WTC11 (cell line): ENCODE measurements around the gene KRT80. TPM values are rescaled to one million over a fixed set of nuclear protein-coding genes. Genes with fewer than 3 reads are reported as not detected.

ENCODE experiments used
- ATAC-seq: fragments of 200-7000 bp; cut with Tn5 transposase; 2 replicates; pipeline ENCODE4 v1.10.0; 2021; ENCODE audit warnings: mild to moderate bottlenecking, moderate library complexity
- CTCF ChIA-PET: fragments of 300-600 bp; sonication (Branson Sonifier 250); formaldehyde crosslinking; loops from one replicate; lab custom pipeline; 2021; ENCODE audit warnings: antibody characterized with exemption; lab: Charles Lee
- POLR2A ChIA-PET: fragments of 350-600 bp; sonication (Branson Sonifier 250); formaldehyde crosslinking; loops from one replicate; lab custom pipeline; 2021; ENCODE audit warnings: antibody characterized with exemption; lab: Charles Lee
- DNase-seq: peaks from one replicate; pipeline ENCODE4 v3.0.0; 2021; ENCODE audit warnings: low spot score
- H3K27ac Mint-ChIP-seq: 2 replicates; pipeline ENCODE4 v1.8.0; 2021; ENCODE audit warnings: mixed read lengths
- H3K27me3 Mint-ChIP-seq: 2 replicates; pipeline ENCODE4 v1.8.0; 2021; ENCODE audit warnings: low read depth, mild to moderate bottlenecking, moderate library complexity, mixed read lengths
- H3K36me3 Mint-ChIP-seq: 2 replicates; pipeline ENCODE4 v1.8.0; 2021; ENCODE audit warnings: mixed read lengths
- H3K4me1 Mint-ChIP-seq: 2 replicates; pipeline ENCODE4 v1.8.0; 2022; ENCODE audit warnings: mixed read lengths
- H3K4me3 Mint-ChIP-seq: 2 replicates; pipeline ENCODE4 v1.8.0; 2021; ENCODE audit warnings: mild to moderate bottlenecking, moderate library complexity, mixed read lengths
- H3K9me3 Mint-ChIP-seq: 2 replicates; pipeline ENCODE4 v1.8.0; 2021; ENCODE audit warnings: mixed read lengths
- ATF1 ChIP-seq: sonication (generic); formaldehyde crosslinking; IDR thresholded peaks from 2 replicates; pipeline ENCODE4 v1.8.1; 2023; ENCODE audit warnings: mild to moderate bottlenecking, moderate library complexity, missing genetic modification reagents
- CBFB ChIP-seq: sonication (generic); formaldehyde crosslinking; IDR thresholded peaks from 2 replicates; pipeline ENCODE4 v1.8.1; 2022; ENCODE audit warnings: mild to moderate bottlenecking, low read depth, missing genetic modification reagents
- ELF4 ChIP-seq: sonication (generic); formaldehyde crosslinking; IDR thresholded peaks from 2 replicates; pipeline ENCODE4 v1.8.1; 2022; ENCODE audit warnings: low read depth, mild to moderate bottlenecking, moderate library complexity, missing genetic modification reagents
- EMX1 ChIP-seq: fragments of 250-450 bp; sonication (Bioruptor Pico); IDR thresholded peaks from 2 replicates; pipeline ENCODE4 v1.8.0; 2021; ENCODE audit warnings: mild to moderate bottlenecking
- GTF2I ChIP-seq: fragments of 250-450 bp; sonication (Bioruptor Pico); conservative IDR thresholded peaks from 2 replicates; pipeline ENCODE4 v1.4.0; 2021; ENCODE audit warnings: mild to moderate bottlenecking
- JUN ChIP-seq: sonication (generic); formaldehyde crosslinking; IDR thresholded peaks from 2 replicates; pipeline ENCODE4 v1.8.0; 2023; ENCODE audit warnings: mild to moderate bottlenecking, missing genetic modification reagents
- NFATC4 ChIP-seq: fragments of 250-450 bp; sonication (Bioruptor Pico); IDR thresholded peaks from 2 replicates; pipeline ENCODE4 v1.9.0; 2021; ENCODE audit warnings: mild to moderate bottlenecking
- OVOL2 ChIP-seq: fragments of 250-450 bp; sonication (Bioruptor Pico); IDR thresholded peaks from 2 replicates; pipeline ENCODE4 v1.9.0; 2021; ENCODE audit warnings: mild to moderate bottlenecking, borderline replicate concordance
- RORB ChIP-seq: fragments of 250-450 bp; sonication (Bioruptor Pico); IDR thresholded peaks from 2 replicates; pipeline ENCODE4 v1.9.0; 2021; ENCODE audit warnings: mild to moderate bottlenecking
- SMAD3 ChIP-seq: sonication (generic); formaldehyde crosslinking; IDR thresholded peaks from 2 replicates; pipeline ENCODE4 v1.8.0; 2022; ENCODE audit warnings: missing genetic modification reagents, mild to moderate bottlenecking, borderline replicate concordance
- SP1 ChIP-seq: sonication (generic); formaldehyde crosslinking; conservative IDR thresholded peaks from 2 replicates; pipeline ENCODE4 v1.8.1; 2022; ENCODE audit warnings: missing genetic modification reagents
- TCF7 ChIP-seq: sonication (generic); formaldehyde crosslinking; IDR thresholded peaks from 2 replicates; pipeline ENCODE4 v1.8.0; 2022; ENCODE audit warnings: mild to moderate bottlenecking, low read depth, missing genetic modification reagents, moderate library complexity
- TP53 ChIP-seq: sonication (generic); formaldehyde crosslinking; IDR thresholded peaks from 2 replicates; pipeline ENCODE4 v1.8.1; 2023; ENCODE audit warnings: mild to moderate bottlenecking, missing genetic modification reagents
- USF1 ChIP-seq: sonication (generic); formaldehyde crosslinking; IDR thresholded peaks from 2 replicates; pipeline ENCODE4 v1.8.0; 2022; ENCODE audit warnings: mild to moderate bottlenecking, missing genetic modification reagents
- ZBTB43 ChIP-seq: sonication (generic); formaldehyde crosslinking; IDR thresholded peaks from 2 replicates; pipeline ENCODE4 v1.8.1; 2023; ENCODE audit warnings: mild to moderate bottlenecking, missing genetic modification reagents
- ZNF263 ChIP-seq: sonication (generic); formaldehyde crosslinking; IDR thresholded peaks from 2 replicates; pipeline ENCODE4 v1.8.1; 2022; ENCODE audit warnings: low read depth, mild to moderate bottlenecking, moderate library complexity, missing genetic modification reagents
- total RNA-seq: library from RNA; stranded (reverse); gene quantifications from 3 replicates; pipeline ENCODE4 v1.2.3, GENCODE V29; 2021
- TF ChIP-seq, protein P1 (sequence below): fragments of 200-600 bp; IDR thresholded peaks from 2 replicates; pipeline ENCODE4 v1.8.0; 2022; ENCODE audit warnings: antibody characterized with exemption
- TF ChIP-seq, protein P2 (sequence below): fragments of 250-450 bp; sonication (Bioruptor Pico); IDR thresholded peaks from 2 replicates; pipeline ENCODE4 v1.9.0; 2021; ENCODE audit warnings: mild to moderate bottlenecking
- TF ChIP-seq, protein P3 (sequence below): sonication (generic); formaldehyde crosslinking; IDR thresholded peaks from 2 replicates; pipeline ENCODE4 v1.8.1; 2022; ENCODE audit warnings: low read depth, mild to moderate bottlenecking, moderate library complexity, missing genetic modification reagents, borderline replicate concordance

The KRT80 gene
- total RNA-seq, 1 experiment from 2014 or later: 0.11 TPM

- TF ChIP-seq, protein P1, sequence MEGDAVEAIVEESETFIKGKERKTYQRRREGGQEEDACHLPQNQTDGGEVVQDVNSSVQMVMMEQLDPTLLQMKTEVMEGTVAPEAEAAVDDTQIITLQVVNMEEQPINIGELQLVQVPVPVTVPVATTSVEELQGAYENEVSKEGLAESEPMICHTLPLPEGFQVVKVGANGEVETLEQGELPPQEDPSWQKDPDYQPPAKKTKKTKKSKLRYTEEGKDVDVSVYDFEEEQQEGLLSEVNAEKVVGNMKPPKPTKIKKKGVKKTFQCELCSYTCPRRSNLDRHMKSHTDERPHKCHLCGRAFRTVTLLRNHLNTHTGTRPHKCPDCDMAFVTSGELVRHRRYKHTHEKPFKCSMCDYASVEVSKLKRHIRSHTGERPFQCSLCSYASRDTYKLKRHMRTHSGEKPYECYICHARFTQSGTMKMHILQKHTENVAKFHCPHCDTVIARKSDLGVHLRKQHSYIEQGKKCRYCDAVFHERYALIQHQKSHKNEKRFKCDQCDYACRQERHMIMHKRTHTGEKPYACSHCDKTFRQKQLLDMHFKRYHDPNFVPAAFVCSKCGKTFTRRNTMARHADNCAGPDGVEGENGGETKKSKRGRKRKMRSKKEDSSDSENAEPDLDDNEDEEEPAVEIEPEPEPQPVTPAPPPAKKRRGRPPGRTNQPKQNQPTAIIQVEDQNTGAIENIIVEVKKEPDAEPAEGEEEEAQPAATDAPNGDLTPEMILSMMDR: no peak
- no peak for TF ChIP-seq CBFB (CRISPR knock-in tag)
- TF ChIP-seq TCF7: no peak
- TF ChIP-seq, protein P2, sequence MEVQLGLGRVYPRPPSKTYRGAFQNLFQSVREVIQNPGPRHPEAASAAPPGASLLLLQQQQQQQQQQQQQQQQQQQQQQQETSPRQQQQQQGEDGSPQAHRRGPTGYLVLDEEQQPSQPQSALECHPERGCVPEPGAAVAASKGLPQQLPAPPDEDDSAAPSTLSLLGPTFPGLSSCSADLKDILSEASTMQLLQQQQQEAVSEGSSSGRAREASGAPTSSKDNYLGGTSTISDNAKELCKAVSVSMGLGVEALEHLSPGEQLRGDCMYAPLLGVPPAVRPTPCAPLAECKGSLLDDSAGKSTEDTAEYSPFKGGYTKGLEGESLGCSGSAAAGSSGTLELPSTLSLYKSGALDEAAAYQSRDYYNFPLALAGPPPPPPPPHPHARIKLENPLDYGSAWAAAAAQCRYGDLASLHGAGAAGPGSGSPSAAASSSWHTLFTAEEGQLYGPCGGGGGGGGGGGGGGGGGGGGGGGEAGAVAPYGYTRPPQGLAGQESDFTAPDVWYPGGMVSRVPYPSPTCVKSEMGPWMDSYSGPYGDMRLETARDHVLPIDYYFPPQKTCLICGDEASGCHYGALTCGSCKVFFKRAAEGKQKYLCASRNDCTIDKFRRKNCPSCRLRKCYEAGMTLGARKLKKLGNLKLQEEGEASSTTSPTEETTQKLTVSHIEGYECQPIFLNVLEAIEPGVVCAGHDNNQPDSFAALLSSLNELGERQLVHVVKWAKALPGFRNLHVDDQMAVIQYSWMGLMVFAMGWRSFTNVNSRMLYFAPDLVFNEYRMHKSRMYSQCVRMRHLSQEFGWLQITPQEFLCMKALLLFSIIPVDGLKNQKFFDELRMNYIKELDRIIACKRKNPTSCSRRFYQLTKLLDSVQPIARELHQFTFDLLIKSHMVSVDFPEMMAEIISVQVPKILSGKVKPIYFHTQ (CRISPR knock-in tag): no peak
- TF ChIP-seq, all 79 proteins: peak for 0
These were observed 19.3 kb upstream of the KRT80 start (continued) for GRCh38 chr12:52210925-52211650.

GRCh38 chr12:52210186-52210924 is 18.5 kb upstream of the KRT80 start:
- no peak overlapping the region for H3K27ac Mint-ChIP-seq
- ATAC-seq (no peak), DNase-seq (peak; percentile 6)
- POLR2A ChIA-PET: interaction anchor here (0.5 kb wide), 1 partner anchor 87 kb away, joined by 4 read pairs; no protein-coding TSS in a partner anchor
- H3K27me3 Mint-ChIP-seq: no peaks in the 10 kb centered on the region
- no peaks in the 10 kb centered on the region for H3K36me3 Mint-ChIP-seq
- peaks cover 13% of the 10 kb centered on the region for H3K4me1 Mint-ChIP-seq
- no peak overlapping the region for H3K4me3 Mint-ChIP-seq
- CTCF ChIA-PET: interaction anchor here (1.2 to 7.8 kb wide), 7 partner anchors 9 to 151 kb away, joined by 3 to 60 read pairs (median 5); no protein-coding TSS in a partner anchor
- H3K9me3 Mint-ChIP-seq: no peaks in the 10 kb centered on the region
- TF ChIP-seq, protein P2 (CRISPR knock-in tag): no peak
- TF ChIP-seq, protein P1: no peak
- TF ChIP-seq ELF4 (CRISPR knock-in tag) (no peak), USF1 (CRISPR knock-in tag) (no peak), TCF7 (no peak), RORB (CRISPR knock-in tag) (no peak), GTF2I (CRISPR knock-in tag) (no peak), EMX1 (no peak), SMAD3 (CRISPR knock-in tag) (no peak), ATF1 (no peak), ZNF263 (CRISPR knock-in tag) (no peak), JUN (CRISPR knock-in tag) (no peak), NFATC4 (CRISPR knock-in tag) (no peak), SP1 (CRISPR knock-in tag) (no peak), ZBTB43 (CRISPR knock-in tag) (no peak), TP53 (CRISPR knock-in tag) (no peak), OVOL2 (CRISPR knock-in tag) (no peak)
- TF ChIP-seq, protein P3, sequence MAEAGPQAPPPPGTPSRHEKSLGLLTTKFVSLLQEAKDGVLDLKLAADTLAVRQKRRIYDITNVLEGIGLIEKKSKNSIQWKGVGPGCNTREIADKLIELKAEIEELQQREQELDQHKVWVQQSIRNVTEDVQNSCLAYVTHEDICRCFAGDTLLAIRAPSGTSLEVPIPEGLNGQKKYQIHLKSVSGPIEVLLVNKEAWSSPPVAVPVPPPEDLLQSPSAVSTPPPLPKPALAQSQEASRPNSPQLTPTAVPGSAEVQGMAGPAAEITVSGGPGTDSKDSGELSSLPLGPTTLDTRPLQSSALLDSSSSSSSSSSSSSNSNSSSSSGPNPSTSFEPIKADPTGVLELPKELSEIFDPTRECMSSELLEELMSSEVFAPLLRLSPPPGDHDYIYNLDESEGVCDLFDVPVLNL (CRISPR knock-in tag): no peak
